Naive thymus-derived CD4-positive, alpha-beta T cell (primary cell): ENCODE results near the gene ARHGDIA. TPM values are rescaled to one million over a fixed set of nuclear protein-coding genes. Genes with fewer than 3 reads are reported as not detected.

Experiments
- ATAC-seq: fragments of 150-1000 bp; cut with Tn5 transposase; 2 replicates; pipeline ENCODE4 v1.10.0; 2021; ENCODE audit warnings: mild to moderate bottlenecking, moderate library complexity
- CTCF ChIA-PET: fragments of 350-600 bp; sonication (Branson Sonifier 250); formaldehyde crosslinking; loops from one replicate; lab custom pipeline; 2021; ENCODE audit warnings: antibody characterized with exemption; lab: Charles Lee
- POLR2A ChIA-PET: fragments of 350-600 bp; sonication (Branson Sonifier 250); formaldehyde crosslinking; loops from one replicate; lab custom pipeline; 2021; ENCODE audit warnings: antibody characterized with exemption, inconsistent platforms; lab: Charles Lee
- DNase-seq, 9 donors: peaks; one replicate each; pipeline versions ENCODE4 v3.0.0 to v3.0.0-alpha.2; 2020 to 2022; ENCODE audit warnings: mixed read lengths in 1 of 9
- H3K27ac ChIP-seq: one replicate; pipeline ENCODE4 v1.7.0; 2013; ENCODE audit warnings: mild to moderate bottlenecking, low read depth, low read length, moderate library complexity
- H3K27me3 ChIP-seq, 2 donors: one replicate each; pipeline ENCODE4 v1.7.0; 2013; ENCODE audit warnings: low read length in 2 of 2, mild to moderate bottlenecking in 2 of 2, moderate library complexity in 2 of 2; ENCODE audit not compliant: control insufficient read depth in 2 of 2, insufficient read depth in 2 of 2
- H3K36me3 ChIP-seq, 3 experiments: 1 replicate in 2 of 3; 2 replicates in 1 of 3; pipeline ENCODE4 v1.7.0; 2013; ENCODE audit warnings: low read length in 3 of 3, mild to moderate bottlenecking in 3 of 3, moderate library complexity in 1 of 3; ENCODE audit not compliant: insufficient read depth in 3 of 3, control insufficient read depth in 2 of 3
- H3K4me1 ChIP-seq, 2 donors: one replicate each; pipeline ENCODE4 v1.7.0; 2013; ENCODE audit warnings: low read length in 2 of 2, mild to moderate bottlenecking in 2 of 2, moderate library complexity in 1 of 2; ENCODE audit not compliant: control insufficient read depth in 2 of 2, insufficient read depth in 2 of 2
- H3K4me3 ChIP-seq: 2 replicates; pipeline ENCODE4 v1.7.0; 2013; ENCODE audit warnings: mild to moderate bottlenecking, low read length
- H3K9me3 ChIP-seq, 3 experiments: 1 replicate in 2 of 3; 2 replicates in 1 of 3; pipeline ENCODE4 v1.7.0; 2013; ENCODE audit warnings: low read length in 3 of 3; ENCODE audit not compliant: control insufficient read depth in 2 of 3
- H3K27ac Mint-ChIP-seq, 9 donors: one replicate each; pipeline ENCODE4 v1.8.0; 2020 to 2022; ENCODE audit warnings: mixed read lengths in 9 of 9, mild to moderate bottlenecking in 8 of 9, moderate library complexity in 5 of 9, inconsistent platforms in 2 of 9
- H3K27me3 Mint-ChIP-seq, 5 donors: one replicate each; pipeline ENCODE4 v1.8.0; 2021 to 2022; ENCODE audit warnings: mixed read lengths in 5 of 5, mild to moderate bottlenecking in 1 of 5
- H3K36me3 Mint-ChIP-seq, 5 donors: one replicate each; pipeline ENCODE4 v1.8.0; 2020 to 2022; ENCODE audit warnings: mixed read lengths in 5 of 5, mild to moderate bottlenecking in 3 of 5, inconsistent platforms in 1 of 5
- H3K4me1 Mint-ChIP-seq, 7 donors: one replicate each; pipeline ENCODE4 v1.8.0; 2020 to 2022; ENCODE audit warnings: mixed read lengths in 7 of 7, mild to moderate bottlenecking in 3 of 7, inconsistent platforms in 1 of 7
- H3K4me3 Mint-ChIP-seq, 10 donors: one replicate each; pipeline ENCODE4 v1.8.0; 2020 to 2022; ENCODE audit warnings: mild to moderate bottlenecking in 10 of 10, mixed read lengths in 10 of 10, moderate library complexity in 6 of 10, inconsistent platforms in 2 of 10
- H3K9me3 Mint-ChIP-seq, 11 donors: one replicate each; pipeline ENCODE4 v1.8.0; 2020 to 2022; ENCODE audit warnings: mixed read lengths in 11 of 11, mild to moderate bottlenecking in 4 of 11, inconsistent platforms in 1 of 11, moderate library complexity in 1 of 11
- intact Hi-C, 2 donors: fragments of 100-400 bp; cut with micrococcal nuclease; formaldehyde crosslinking; loops; one replicate each; pipeline ENCODE4 v1.15.1; 2023
- polyA plus RNA-seq, 2 donors: library from polyadenylated mRNA; unstranded; fragments of 300-500 nt; fragmentation: Illumina TruSeq; gene quantifications; one replicate each; pipeline ENCODE4 v1.2.3, GENCODE V29; 2021
- total RNA-seq, 6 experiments: library from RNA in 5 of 6; stranded (reverse) in 5 of 6; gene quantifications; 1 replicate in 5 of 6; 2 replicates in 1 of 6; pipeline ENCODE4 v1.2.3 and lab custom pipeline; 2021 to 2026

The ARHGDIA gene
- total and polyA plus RNA-seq, 7 experiments from 2014 or later, result 66.5 to 671 (median 339) TPM

GRCh38 chr17:81858967-81859905 is 11.9 kb downstream of the ARHGDIA start:
- POLR2A ChIA-PET, result interaction anchor here (0.6 to 1.9 kb wide), 6 partner anchors 11 to 202 kb away, joined by 3 to 18 read pairs (median 4); partner anchors contain the start of genes ARHGDIA and MAFG
- Mint-ChIP-seq H3K27me3 (peaks cover 0 to 5% (median 0%) of the 10 kb centered on the region in 5 donors), H3K4me3 (peak overlapping the region; percentile 81 to 93 (median 90)), H3K9me3 (peaks cover 0 to 10% (median 0%) of the 10 kb centered on the region in 11 donors), H3K36me3 (peaks cover 0 to 30% (median 4%) of the 10 kb centered on the region in 5 donors), H3K4me1 (peaks cover 19 to 52% (median 43%) of the 10 kb centered on the region in 7 donors), H3K27ac (peak overlapping the region; percentile 42 to 98 (median 83))
- Histone ChIP-seq H3K27me3 (no peaks in the 10 kb centered on the region), H3K9me3 (no peaks in the 10 kb centered on the region), H3K4me1 (peaks cover 20 to 27% of the 10 kb centered on the region in 2 donors), H3K4me3 (peak overlapping the region; percentile 65), H3K27ac (peak overlapping the region; percentile 86), H3K36me3 (peaks cover 6 to 41% (median 9%) of the 10 kb centered on the region in 3 experiments)
- DNase-seq (peak in 1 of 9 donors; percentile 19), ATAC-seq (no peak)
- intact Hi-C loops, result no loop called here
- CTCF ChIA-PET, result interaction anchor here (0.5 kb wide), 1 partner anchor 282 kb away, joined by 3 read pairs; no protein-coding TSS in a partner anchor

- Mint-ChIP-seq H3K36me3 (peaks cover 0 to 29% (median 5%) of the 10 kb centered on the region in 5 donors), H3K4me3 (peak overlapping the region; percentile 27 to 91 (median 88)), H3K9me3 (peaks cover 0 to 8% (median 0%) of the 10 kb centered on the region in 11 donors), H3K27me3 (peaks cover 0 to 5% (median 0%) of the 10 kb centered on the region in 5 donors), H3K27ac (peak overlapping the region in 2 of 9 donors; percentile 5 to 31), H3K4me1 (peaks cover 15 to 47% (median 35%) of the 10 kb centered on the region in 7 donors)
- peaks cover 9 to 42% (median 9%) of the 10 kb centered on the region in 3 experiments for H3K36me3 ChIP-seq
- H3K27ac ChIP-seq, result peak overlapping the region; percentile 86
- DNase-seq (no peak), ATAC-seq (no peak)
- CTCF ChIA-PET, result interaction anchor here (0.6 kb wide), 1 partner anchor 547 kb away, joined by 4 read pairs; no protein-coding TSS in a partner anchor
- POLR2A ChIA-PET, result interaction anchor here (1.0 to 1.9 kb wide), 2 partner anchors 12 to 69 kb away, joined by 5 to 18 read pairs; partner anchors contain the start of genes ARHGDIA and MAFG
- no peak overlapping the region for H3K4me3 ChIP-seq
- H3K9me3 ChIP-seq, result no peaks in the 10 kb centered on the region
- H3K27me3 ChIP-seq, result no peaks in the 10 kb centered on the region
- peaks cover 20 to 27% of the 10 kb centered on the region in 2 donors for H3K4me1 ChIP-seq
- intact Hi-C loops, result no loop called here
Observed at GRCh38 chr17:81858170-81858966, 12.8 kb downstream of the ARHGDIA start.

GRCh38 chr17:81854974-81855774 is 16.0 kb downstream of the ARHGDIA start:
- no peaks in the 10 kb centered on the region for H3K9me3 ChIP-seq
- Mint-ChIP-seq H3K27ac (no peak overlapping the region), H3K4me1 (peaks cover 7 to 32% (median 26%) of the 10 kb centered on the region in 7 donors), H3K9me3 (no peaks in the 10 kb centered on the region), H3K36me3 (peaks cover 0 to 31% (median 5%) of the 10 kb centered on the region in 5 donors), H3K4me3 (no peak overlapping the region), H3K27me3 (no peaks in the 10 kb centered on the region)
- POLR2A ChIA-PET, result interaction anchor here (0.7 to 1.9 kb wide), 4 partner anchors 15 to 333 kb away, joined by 3 to 15 read pairs (median 4); partner anchors contain the start of genes ARHGDIA and DCXR
- H3K4me1 ChIP-seq, result peaks cover 11 to 17% of the 10 kb centered on the region in 2 donors
- CTCF ChIA-PET, result interaction anchor here (0.6 kb wide), 1 partner anchor 760 kb away, joined by 5 read pairs; no protein-coding TSS in a partner anchor
- no peak overlapping the region for H3K27ac ChIP-seq
- peak; percentile 30 for ATAC-seq
- H3K36me3 ChIP-seq, result peaks cover 13 to 62% (median 13%) of the 10 kb centered on the region in 3 experiments
- H3K27me3 ChIP-seq, result no peaks in the 10 kb centered on the region
- intact Hi-C loops, result no loop called here
- no peak overlapping the region for H3K4me3 ChIP-seq
- no peak for DNase-seq

- H3K9me3 Mint-ChIP-seq, result no peaks in the 10 kb centered on the region
- ChIA-PET POLR2A (interaction anchor here (2.5 kb wide), 1 partner anchor 19 kb away, joined by 7 read pairs; the partner anchor contains the start of gene MCRIP1), CTCF (no interaction called here)
- no peak overlapping the region for H3K4me3 Mint-ChIP-seq
- no peaks in the 10 kb centered on the region for H3K27me3 ChIP-seq
- H3K4me1 Mint-ChIP-seq, result peaks cover 0 to 13% (median 4%) of the 10 kb centered on the region in 7 donors
- no peaks in the 10 kb centered on the region for H3K9me3 ChIP-seq
- H3K27ac Mint-ChIP-seq, result peak overlapping the region in 1 of 9 donors; percentile 72
- peaks cover 7 to 62% (median 13%) of the 10 kb centered on the region in 3 experiments for H3K36me3 ChIP-seq
- no peak for ATAC-seq
- intact Hi-C loops, result no loop called here
- peaks cover 0 to 21% (median 4%) of the 10 kb centered on the region in 5 donors for H3K36me3 Mint-ChIP-seq
- no peak overlapping the region for H3K27ac ChIP-seq
- H3K4me1 ChIP-seq, result no peaks in the 10 kb centered on the region
- H3K4me3 ChIP-seq, result no peak overlapping the region
- DNase-seq, result no peak
- H3K27me3 Mint-ChIP-seq, result no peaks in the 10 kb centered on the region
Observed at GRCh38 chr17:81852237-81852636, 18.9 kb downstream of the ARHGDIA start.

GRCh38 chr17:81851423-81851822 is 19.7 kb downstream of the ARHGDIA start:
- no peak overlapping the region for H3K4me3 Mint-ChIP-seq
- H3K27me3 Mint-ChIP-seq, result no peaks in the 10 kb centered on the region
- H3K27ac ChIP-seq, result no peak overlapping the region
- H3K9me3 ChIP-seq, result no peaks in the 10 kb centered on the region
- intact Hi-C loops, result no loop called here
- peaks cover 0 to 22% (median 4%) of the 10 kb centered on the region in 5 donors for H3K36me3 Mint-ChIP-seq
- no peak overlapping the region for H3K4me3 ChIP-seq
- POLR2A ChIA-PET, result interaction anchor here (2.5 kb wide), 1 partner anchor 18 kb away, joined by 7 read pairs; the partner anchor contains the start of gene MCRIP1
- no peaks in the 10 kb centered on the region for H3K27me3 ChIP-seq
- no peaks in the 10 kb centered on the region for H3K9me3 Mint-ChIP-seq
- DNase-seq, result no peak
- H3K4me1 Mint-ChIP-seq, result peaks cover 0 to 13% (median 4%) of the 10 kb centered on the region in 7 donors
- H3K4me1 ChIP-seq, result no peaks in the 10 kb centered on the region
- no peak for ATAC-seq
- CTCF ChIA-PET, result no interaction called here
- H3K27ac Mint-ChIP-seq, result peak overlapping the region in 1 of 9 donors; percentile 72
- peaks cover 7 to 65% (median 13%) of the 10 kb centered on the region in 3 experiments for H3K36me3 ChIP-seq
